B cell (primary cell): Measurements from ENCODE around the gene PSTPIP1. TPM values are rescaled to one million over a fixed set of nuclear protein-coding genes. Genes with fewer than 3 reads are reported as not detected.

Source experiments
- ATAC-seq: fragments of 200-7000 bp; cut with Tn5 transposase; one replicate; pipeline ENCODE4 v1.10.0; 2021; ENCODE audit warnings: low read depth, mild to moderate bottlenecking, moderate number of reproducible peaks, moderate library complexity
- CTCF ChIA-PET: fragments of 350-600 bp; sonication (Branson Sonifier 250); formaldehyde crosslinking; loops from one replicate; lab custom pipeline; 2021; ENCODE audit warnings: antibody characterized with exemption, inconsistent platforms; lab: Charles Lee
- POLR2A ChIA-PET: fragments of 350-600 bp; sonication (Branson Sonifier 250); formaldehyde crosslinking; loops from one replicate; lab custom pipeline; 2021; ENCODE audit warnings: antibody characterized with exemption; lab: Charles Lee
- DNase-seq: peaks from one replicate; pipeline ENCODE4 v3.0.0; 2013
- H2AFZ ChIP-seq: 2 replicates; pipeline ENCODE4 v1.6.1; 2012; ENCODE audit warnings: mild to moderate bottlenecking, low read depth, low read length; ENCODE audit not compliant: insufficient read depth, poor library complexity, severe bottlenecking
- H3K27ac ChIP-seq, 2 donors: 1 replicate in 1 of 2; 2 replicates in 1 of 2; pipeline ENCODE4 v1.5.1; 2012 to 2013; ENCODE audit warnings: low read length in 2 of 2, mild to moderate bottlenecking in 2 of 2, moderate library complexity in 1 of 2
- H3K27me3 ChIP-seq, 4 experiments: fragments of 200-600 bp in 1 of 4; sonication (generic) in 1 of 4; replicated peaks in 1 of 4; 1 replicate in 2 of 4; 2 replicates in 2 of 4; pipeline versions ENCODE4 v1.6.1 to v1.7.0; 2013 to 2016; ENCODE audit warnings: low read length in 3 of 4, mild to moderate bottlenecking in 2 of 4, mixed read lengths in 1 of 4, moderate library complexity in 1 of 4; ENCODE audit not compliant: insufficient read depth in 4 of 4, control insufficient read depth in 3 of 4; ENCODE audit errors: control extremely low read depth in 1 of 4
- H3K36me3 ChIP-seq, 2 experiments: replicated peaks in 1 of 2; 1 replicate in 1 of 2; 2 replicates in 1 of 2; pipeline versions ENCODE4 v1.6.1 to v1.7.1; 2013; ENCODE audit warnings: low read length in 1 of 2; ENCODE audit not compliant: insufficient read depth in 2 of 2, control insufficient read depth in 1 of 2; ENCODE audit errors: control extremely low read depth in 1 of 2, extremely low read depth in 1 of 2
- H3K4me1 ChIP-seq, 2 donors: fragments of 200-600 bp in 1 of 2; sonication (generic) in 1 of 2; 1 replicate in 1 of 2; 2 replicates in 1 of 2; pipeline versions ENCODE4 v1.5.1 to v1.6.1; 2013 to 2017; ENCODE audit warnings: low read length in 2 of 2; ENCODE audit not compliant: control insufficient read depth in 2 of 2, insufficient read depth in 2 of 2
- H3K4me2 ChIP-seq: replicated peaks from 2 replicates; pipeline ENCODE3; 2012; ENCODE audit warnings: mild to moderate bottlenecking, low read depth, low read length; ENCODE audit not compliant: poor library complexity, severe bottlenecking
- H3K4me3 ChIP-seq, 5 experiments: fragments of 200-600 bp in 1 of 5; sonication (generic) in 1 of 5; 1 replicate in 3 of 5; 2 replicates in 2 of 5; pipeline versions ENCODE4 v1.5.1 to v1.7.0; 2011 to 2016; ENCODE audit warnings: low read length in 4 of 5, mild to moderate bottlenecking in 4 of 5, low read depth in 2 of 5, control low read depth in 1 of 5, moderate library complexity in 1 of 5; ENCODE audit not compliant: insufficient read depth in 1 of 5; ENCODE audit errors: control extremely low read depth in 1 of 5, extremely low read depth in 1 of 5
- H3K79me2 ChIP-seq: fragments of 200-600 bp; sonication (generic); one replicate; pipeline ENCODE4 v1.6.0; 2016; ENCODE audit warnings: low read length; ENCODE audit not compliant: control insufficient read depth, insufficient read depth
- H3K9ac ChIP-seq: fragments of 200-600 bp; sonication (generic); 2 replicates; pipeline ENCODE4 v1.6.1; 2017; ENCODE audit warnings: mild to moderate bottlenecking, low read length, moderate library complexity
- H3K9me3 ChIP-seq, 3 donors: one replicate each; pipeline versions ENCODE4 v1.6.1 to v1.7.1; 2013; ENCODE audit warnings: low read length in 2 of 3; ENCODE audit not compliant: control insufficient read depth in 2 of 3, insufficient read depth in 1 of 3; ENCODE audit errors: control extremely low read depth in 1 of 3
- H4K20me1 ChIP-seq: 2 replicates; pipeline ENCODE4 v1.6.0; 2012; ENCODE audit warnings: mild to moderate bottlenecking, low read length; ENCODE audit not compliant: insufficient read depth, control insufficient read depth, poor library complexity, severe bottlenecking
- H3K27ac Mint-ChIP-seq: one replicate; pipeline ENCODE4 v1.8.0; 2021; ENCODE audit warnings: mixed read lengths
- H3K27me3 Mint-ChIP-seq: one replicate; pipeline ENCODE4 v1.8.0; 2021; ENCODE audit warnings: mixed read lengths
- H3K4me1 Mint-ChIP-seq: one replicate; pipeline ENCODE4 v1.8.0; 2021; ENCODE audit warnings: mixed read lengths
- H3K4me3 Mint-ChIP-seq: one replicate; pipeline ENCODE4 v1.8.0; 2021; ENCODE audit warnings: mixed read lengths
- H3K9me3 Mint-ChIP-seq: one replicate; pipeline ENCODE4 v1.8.0; 2022; ENCODE audit warnings: mixed read lengths; ENCODE audit not compliant: insufficient read depth
- CTCF ChIP-seq: fragments of 200-600 bp; IDR thresholded peaks from one replicate; pipeline ENCODE4 v1.8.0; 2022; ENCODE audit warnings: antibody characterized with exemption, mild to moderate bottlenecking
- EZH2 ChIP-seq: IDR thresholded peaks from 2 replicates; pipeline ENCODE4 v1.6.1; 2012; ENCODE audit warnings: borderline replicate concordance, low read depth, mild to moderate bottlenecking, moderate library complexity, low read length; ENCODE audit not compliant: insufficient read depth, poor library complexity, severe bottlenecking
- WGBS: methylation state at CpG from one replicate; pipeline ENCODE4 v1.1.5; 2013; ENCODE audit warnings: missing lambda C conversion rate; ENCODE audit not compliant: insufficient coverage; 5-methylcytosine and 5-hydroxymethylcytosine counted together
- intact Hi-C: fragments of 100-400 bp; cut with micrococcal nuclease; formaldehyde crosslinking; loops from one replicate; pipeline ENCODE4 v1.10.0; 2022
- polyA plus RNA-seq: library from polyadenylated mRNA; depleted of rRNA; stranded (reverse); fragments of >200 nt; gene quantifications from 2 replicates; pipeline ENCODE4 v1.2.3, GENCODE V29; 2012
- total RNA-seq, 2 donors: library from RNA; stranded (reverse); fragments of 120-200 nt in 1 of 2; gene quantifications; 1 replicate in 1 of 2; 2 replicates in 1 of 2; pipeline versions ENCODE4 v1.2.3 to v1.2.4, GENCODE V29; 2013 to 2022

Gene PSTPIP1
- total and polyA plus RNA-seq, 2 donors (not counting 1 experiment from before 2014, with no cell fraction given): 69.0 to 79.3 TPM

DNA sequence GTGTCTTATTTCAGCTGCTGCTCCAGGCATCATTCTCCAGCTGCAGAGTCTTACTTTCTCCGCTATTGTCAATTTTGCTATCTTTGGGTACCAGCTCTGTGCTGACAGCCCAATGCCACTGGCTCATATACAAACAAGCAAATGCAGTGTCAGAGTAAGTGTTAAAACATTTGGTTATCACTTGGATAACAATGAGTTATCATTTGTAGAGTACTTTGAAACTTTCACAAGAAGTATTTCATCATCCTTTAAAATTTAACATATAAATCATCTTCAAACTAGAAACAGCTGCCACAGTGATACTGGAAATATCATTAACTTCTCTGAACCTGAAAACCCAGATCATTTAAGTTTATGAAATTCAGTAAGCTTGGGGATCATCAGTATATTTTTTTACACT, 62.1 kb downstream of the PSTPIP1 start:
- TF ChIP-seq CTCF (no peak), EZH2 (no peak)
- no peaks in the 10 kb centered on the region for H3K27me3 Mint-ChIP-seq
- DNase-seq: no peak
- Histone ChIP-seq H3K4me1 (peaks cover 59% of the 10 kb centered on the region in 2 donors), H3K9ac (no peak overlapping the region), H4K20me1 (peaks cover 72% of the 10 kb centered on the region), H3K4me2 (no peak overlapping the region), H3K4me3 (no peak overlapping the region), H3K79me2 (peaks cover 95% of the 10 kb centered on the region), H2AFZ (no peak overlapping the region), H3K27ac (no peak overlapping the region), H3K27me3 (no peaks in the 10 kb centered on the region), H3K9me3 (no peaks in the 10 kb centered on the region), H3K36me3 (peaks cover 3 to 46% of the 10 kb centered on the region in 2 experiments)
- H3K27ac Mint-ChIP-seq: no peak overlapping the region
- no peak for ATAC-seq
- intact Hi-C loops: no loop called here
- WGBS: no CpG with 5 or more reads among the region's 1 CpG
- ChIA-PET POLR2A (no interaction called here), CTCF (interaction anchor here (1.1 to 1.9 kb wide), 6 partner anchors 23 to 84 kb away, joined by 3 to 8 read pairs (median 5); no protein-coding TSS in a partner anchor)
- H3K4me1 Mint-ChIP-seq: peaks cover 69% of the 10 kb centered on the region
- H3K9me3 Mint-ChIP-seq: no peaks in the 10 kb centered on the region
- H3K4me3 Mint-ChIP-seq: no peak overlapping the region

- CTCF ChIA-PET: interaction anchor here (1.0 to 1.9 kb wide), 6 partner anchors 7 to 85 kb away, joined by 3 to 8 read pairs (median 4); no protein-coding TSS in a partner anchor
- H3K27ac Mint-ChIP-seq: peak overlapping the region; percentile 46
- no peak for DNase-seq
- POLR2A ChIA-PET: no interaction called here
- no peaks in the 10 kb centered on the region for H3K9me3 ChIP-seq
- TF ChIP-seq EZH2: no peak
- TF ChIP-seq CTCF: no peak
- peak overlapping the region in 1 of 2 donors; percentile 21 for H3K27ac ChIP-seq
- ATAC-seq: no peak
- H4K20me1 ChIP-seq: peaks cover 77% of the 10 kb centered on the region
- H3K4me1 ChIP-seq: peaks cover 59 to 62% of the 10 kb centered on the region in 2 donors
- no peaks in the 10 kb centered on the region for H3K9me3 Mint-ChIP-seq
- no peaks in the 10 kb centered on the region for H3K27me3 ChIP-seq
- H3K4me3 Mint-ChIP-seq: no peak overlapping the region
- WGBS: 88% methylated on average over 4 of the region's 4 CpGs
- no peak overlapping the region for H2AFZ ChIP-seq
- peaks cover 1 to 44% of the 10 kb centered on the region in 2 experiments for H3K36me3 ChIP-seq
- H3K4me1 Mint-ChIP-seq: peaks cover 75% of the 10 kb centered on the region
- no peak overlapping the region for H3K9ac ChIP-seq
- intact Hi-C loops: no loop called here
- no peak overlapping the region for H3K4me2 ChIP-seq
- H3K79me2 ChIP-seq: peaks cover 99% of the 10 kb centered on the region
- H3K27me3 Mint-ChIP-seq: no peaks in the 10 kb centered on the region
- no peak overlapping the region for H3K4me3 ChIP-seq
These were observed 62.8 kb downstream of the PSTPIP1 start for GRCh38 chr15:77057685-77058084.
